GM23338 (cell line): ENCODE results near the gene LEFTY2.

ENCODE experiments used
- CREB1 ChIP-seq: fragments of 250-450 bp; sonication (Bioruptor Pico); IDR thresholded peaks from 2 replicates; pipeline ENCODE4 v1.5.0; 2020; ENCODE audit warnings: low read depth, mild to moderate bottlenecking, moderate library complexity
- CTCF ChIP-seq, 2 experiments: fragments of 200-600 bp in 1 of 2; sonication (generic) in 1 of 2; conservative IDR thresholded peaks; 2 replicates each; pipeline versions ENCODE4 v1.5.1 to v1.6.1; 2016 to 2017; ENCODE audit warnings: antibody characterized with exemption in 2 of 2, low read depth in 2 of 2, mild to moderate bottlenecking in 2 of 2, moderate library complexity in 1 of 2
- EZH2 ChIP-seq: fragments of 200-600 bp; sonication (generic); IDR thresholded peaks from one replicate; pipeline ENCODE4 v1.8.0; 2017; ENCODE audit warnings: antibody characterized with exemption, mild to moderate bottlenecking, low read depth; ENCODE audit not compliant: unreplicated experiment
- EZH2phosphoT487 ChIP-seq: fragments of 200-600 bp; sonication (generic); IDR thresholded peaks from one replicate; pipeline ENCODE4 v1.8.1; 2018; ENCODE audit warnings: antibody characterized with exemption; ENCODE audit not compliant: unreplicated experiment
- JUNB ChIP-seq: IDR thresholded peaks from one replicate; pipeline ENCODE4 v1.6.1; 2016; ENCODE audit warnings: antibody characterized with exemption; ENCODE audit not compliant: unreplicated experiment
- NANOG ChIP-seq: IDR thresholded peaks from 2 replicates; pipeline ENCODE4 v1.6.1; 2016; ENCODE audit warnings: antibody characterized with exemption, borderline replicate concordance
- POLR2AphosphoS5 ChIP-seq: IDR thresholded peaks from 2 replicates; pipeline ENCODE4 v1.6.1; 2016; ENCODE audit warnings: antibody characterized with exemption, low read depth
- ZNF331 ChIP-seq: fragments of 250-450 bp; sonication (Bioruptor Pico); IDR thresholded peaks from 2 replicates; pipeline ENCODE4 v1.5.0; 2020; ENCODE audit warnings: low read depth, mild to moderate bottlenecking, moderate library complexity

GRCh38 chr1:225954753-225955152, 13.7 kb upstream of the LEFTY2 start:
- TF ChIP-seq EZH2 = no peak
- TF ChIP-seq CTCF (conservative IDR thresholded peaks at IDR 0.05; ENCODE audit: low read depth in 2 of 2) = no peak
- TF ChIP-seq ZNF331 (CRISPR knock-in tag) = no peak
- TF ChIP-seq NANOG = no peak
- no peak for TF ChIP-seq POLR2AphosphoS5
- no peak for TF ChIP-seq EZH2phosphoT487
- no peak for TF ChIP-seq JUNB
- no peak for TF ChIP-seq CREB1 (CRISPR knock-in tag)
